A549 (cell line): ENCODE data around the gene TMEM37. TPM values are rescaled to one million over a fixed set of nuclear protein-coding genes. Genes with fewer than 3 reads are reported as not detected.

Source experiments
- ATAC-seq, 2 experiments: fragments of 200-7000 bp in 1 of 2; fragments of >200 bp in 1 of 2; cut with Nextera tagmentation in 1 of 2; cut with Tn5 transposase in 1 of 2; 3 replicates each; pipeline versions ENCODE4 v1.8.0 to v1.9.1; 2018 to 2020; ENCODE audit warnings: mild to moderate bottlenecking in 1 of 2, moderate library complexity in 1 of 2
- CTCF ChIA-PET: fragments of 300-600 bp; sonication (Branson Sonifier 250); formaldehyde crosslinking; extraction: SDS; loops from one replicate; lab custom pipeline; 2021; ENCODE audit warnings: antibody characterized with exemption, inconsistent platforms; lab: Yijun Ruan, JAX
- POLR2A ChIA-PET: fragments of 350-600 bp; formaldehyde crosslinking; extraction: SDS; loops from one replicate; lab custom pipeline; 2021; ENCODE audit warnings: antibody characterized with exemption, inconsistent platforms; lab: Yijun Ruan, JAX
- DNase-seq, 2 experiments: peaks; one replicate each; pipeline versions ENCODE4 v3.0.0 to v3.0.0-alpha.2; 2011 to 2016; ENCODE audit warnings: low read depth in 1 of 2, low spot score in 1 of 2
- FAIRE-seq: peaks from 2 replicates; lab custom pipeline; 2011; peaks lifted over from hg19 to GRCh38; lab: Jason Lieb, UNC
- H3K27ac ChIP-seq, 2 experiments: fragments of >200 bp; sonication (Bioruptor Twin); formaldehyde crosslinking; 3 replicates each; pipeline ENCODE4 v1.5.1; 2016 to 2017
- H3K4me1 ChIP-seq: fragments of >200 bp; sonication (Bioruptor Twin); formaldehyde crosslinking; 3 replicates; pipeline ENCODE4 v1.6.1; 2016
- H3K4me2 ChIP-seq: fragments of >200 bp; sonication (Bioruptor Twin); formaldehyde crosslinking; 3 replicates; pipeline ENCODE4 v1.6.1; 2016
- H3K4me3 ChIP-seq: fragments of >200 bp; sonication (Bioruptor Twin); formaldehyde crosslinking; 3 replicates; pipeline ENCODE4 v1.5.1; 2016
- H3K9me3 ChIP-seq: fragments of >200 bp; sonication (Bioruptor Twin); formaldehyde crosslinking; 3 replicates; pipeline ENCODE4 v1.6.1; 2016
- CBX2 ChIP-seq: fragments of 200-600 bp; sonication (generic); IDR thresholded peaks from 2 replicates; pipeline ENCODE4 v1.6.1; 2016; ENCODE audit warnings: low read depth, mild to moderate bottlenecking, borderline replicate concordance
- CEBPB ChIP-seq, 2 experiments: fragments of >200 bp in 1 of 2; sonication (Bioruptor Twin) in 1 of 2; formaldehyde crosslinking in 1 of 2; IDR thresholded peaks; 2 replicates each; pipeline ENCODE4 v1.6.1; 2012 to 2016
- EHF ChIP-seq: fragments of 250-450 bp; sonication (Bioruptor Pico); IDR thresholded peaks from 2 replicates; pipeline ENCODE4 v1.5.0; 2020; ENCODE audit warnings: mild to moderate bottlenecking
- EP300 ChIP-seq, 2 experiments: fragments of >200 bp; sonication (Bioruptor Twin); formaldehyde crosslinking; IDR thresholded peaks; 2 replicates in 1 of 2; 3 replicates in 1 of 2; pipeline ENCODE4 v1.6.1; 2016 to 2017
- ESRRA ChIP-seq: fragments of 150-350 bp; IDR thresholded peaks from 2 replicates; pipeline ENCODE4 v1.6.1; 2014; ENCODE audit warnings: mild to moderate bottlenecking, low read length, borderline replicate concordance
- FOSL2 ChIP-seq, 2 experiments: fragments of 450-650 bp in 1 of 2; fragments of >200 bp in 1 of 2; sonication (Bioruptor Twin) in 1 of 2; formaldehyde crosslinking; IDR thresholded peaks; 2 replicates each; pipeline versions ENCODE4 v1.5.0 to v1.6.1; 2016 to 2020; ENCODE audit warnings: mild to moderate bottlenecking in 1 of 2, moderate library complexity in 1 of 2
- FOXS1 ChIP-seq: fragments of 250-450 bp; sonication (Bioruptor Pico); IDR thresholded peaks from 2 replicates; pipeline ENCODE4 v1.5.0; 2020; ENCODE audit warnings: mild to moderate bottlenecking, moderate library complexity
- JUNB ChIP-seq: fragments of >200 bp; sonication (Bioruptor Twin); formaldehyde crosslinking; IDR thresholded peaks from 2 replicates; pipeline ENCODE4 v1.6.1; 2016
- KDM1A ChIP-seq: fragments of 200-600 bp; sonication (generic); IDR thresholded peaks from 2 replicates; pipeline ENCODE4 v1.6.1; 2016; ENCODE audit warnings: low read depth, mild to moderate bottlenecking
- KDM5A ChIP-seq: fragments of 200-600 bp; sonication (generic); IDR thresholded peaks from 2 replicates; pipeline ENCODE4 v1.6.1; 2016; ENCODE audit warnings: antibody characterized with exemption, mild to moderate bottlenecking
- NPAS2 ChIP-seq: fragments of 250-450 bp; sonication (Bioruptor Pico); IDR thresholded peaks from 2 replicates; pipeline ENCODE4 v1.8.0; 2022; ENCODE audit warnings: mild to moderate bottlenecking, moderate library complexity, borderline replicate concordance
- ZC3H11A ChIP-seq: fragments of 450-650 bp; IDR thresholded peaks from 2 replicates; pipeline ENCODE4 v1.6.1; 2014; ENCODE audit warnings: antibody characterized with exemption, mild to moderate bottlenecking
- ZFP36 ChIP-seq: fragments of 450-650 bp; IDR thresholded peaks from 2 replicates; pipeline ENCODE4 v1.6.1; 2014; ENCODE audit warnings: borderline replicate concordance; ENCODE audit not compliant: partially characterized antibody
- ZSCAN20 ChIP-seq: fragments of 250-450 bp; sonication (Bioruptor Pico); IDR thresholded peaks from 2 replicates; pipeline ENCODE4 v1.8.0; 2022; ENCODE audit warnings: mild to moderate bottlenecking, moderate library complexity
- WGBS: methylation state at CpG from one replicate; pipeline ENCODE4 v1.1.6; 2017; ENCODE audit errors: missing lambda C conversion rate; 5-methylcytosine and 5-hydroxymethylcytosine counted together
- polyA plus RNA-seq, 4 experiments: library from polyadenylated mRNA; depleted of rRNA in 3 of 4; stranded (reverse); fragments of >200 nt; fragmentation: RNase III in 1 of 4; extraction: RNeasy Plus Mini Kit Qiagen cat#74134 plus additional on column Dnase treatment in 1 of 4; gene quantifications; 2 replicates in 3 of 4; 3 replicates in 1 of 4; pipeline ENCODE4 v1.2.3, GENCODE V29; 2011 to 2017
- TF ChIP-seq, protein P1 (sequence below): IDR thresholded peaks from 2 replicates; pipeline ENCODE4 v1.6.1; 2012
- TF ChIP-seq, protein P2 (sequence below): IDR thresholded peaks from 2 replicates; pipeline ENCODE4 v1.6.1; 2012; ENCODE audit warnings: low read depth, borderline replicate concordance
- TF ChIP-seq, protein P3 (sequence below): fragments of 200-600 bp; sonication (generic); IDR thresholded peaks from 2 replicates; pipeline ENCODE4 v1.6.1; 2016; ENCODE audit warnings: antibody characterized with exemption, mild to moderate bottlenecking, moderate library complexity
- TF ChIP-seq, protein P4 (sequence below): fragments of 250-450 bp; sonication (Bioruptor Pico); IDR thresholded peaks from 2 replicates; pipeline ENCODE4 v1.5.0; 2021; ENCODE audit warnings: mild to moderate bottlenecking, moderate library complexity, borderline replicate concordance

TMEM37 gene
- polyA plus RNA-seq, 2 of the 4 experiments (the other 2 are of a cell fraction), result 5.1 to 7.5 TPM

DNA sequence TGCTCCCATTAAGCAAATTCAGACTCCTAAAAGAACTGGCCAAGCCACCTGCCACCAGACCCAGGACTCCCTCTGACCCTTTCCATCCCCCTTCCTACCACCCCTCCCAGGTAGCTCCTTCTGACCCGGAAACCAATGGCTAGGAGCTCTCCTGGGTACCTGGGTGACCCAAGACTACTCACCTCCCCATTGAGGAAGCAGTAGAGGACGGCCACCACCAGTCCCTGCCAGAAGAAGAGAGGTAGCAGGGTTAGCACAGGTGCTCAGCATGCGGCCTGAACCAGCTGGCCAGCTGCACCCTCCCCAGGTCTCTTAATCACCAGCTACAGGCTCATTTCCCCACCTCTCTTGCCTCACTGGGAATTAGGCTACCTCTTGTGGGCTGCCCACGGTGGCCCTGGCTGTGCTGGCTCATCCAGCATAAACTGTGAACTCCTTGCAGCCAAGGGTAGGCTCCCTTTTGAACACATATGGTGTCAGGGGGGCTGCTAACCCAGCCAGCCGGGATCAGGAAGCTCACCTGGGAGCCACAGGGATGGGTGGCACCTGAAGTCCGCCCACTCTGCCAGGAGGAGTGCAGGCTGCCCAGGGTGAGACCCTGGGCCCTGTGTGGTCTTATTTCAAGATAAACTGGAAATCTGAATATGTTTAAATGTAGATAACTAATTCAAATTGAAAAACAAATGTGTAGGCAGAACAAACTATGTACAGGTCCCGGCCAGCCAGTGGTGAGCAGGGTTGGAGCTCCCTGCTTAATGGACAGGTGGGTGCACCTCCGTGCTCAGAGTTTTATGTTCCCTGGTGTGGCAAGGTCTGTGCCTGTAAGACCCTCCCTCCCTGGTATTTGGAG is 9.9 kb downstream of the TMEM37 start:
- CTCF ChIA-PET, result interaction anchor here (0.5 to 2.6 kb wide), 6 partner anchors 10 to 34 kb away, joined by 3 to 12 read pairs (median 3); no protein-coding TSS in a partner anchor
- POLR2A ChIA-PET, result interaction anchor here (1.4 kb wide), 1 partner anchor 10 kb away, joined by 3 read pairs; the partner anchor contains the start of gene TMEM37

DNA sequence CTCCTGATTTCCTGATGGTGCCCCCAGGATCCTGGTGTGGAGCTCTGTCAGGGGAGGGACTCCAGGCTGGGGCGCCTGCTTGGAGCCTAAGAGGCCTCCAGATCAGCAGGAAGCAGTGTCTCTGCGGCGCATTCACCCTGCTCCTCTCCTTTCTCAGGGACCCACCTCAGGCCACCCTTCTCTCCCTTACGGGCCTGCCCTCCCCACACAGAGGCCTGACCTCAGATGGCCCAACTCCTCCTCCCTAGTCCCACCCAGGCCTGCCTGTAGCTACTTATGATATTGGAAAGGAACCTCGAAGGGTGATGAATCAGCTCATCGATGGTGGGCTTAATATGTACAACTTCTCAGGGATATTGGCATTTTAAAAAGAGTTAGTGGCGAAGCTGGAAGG is 10.6 kb downstream of the TMEM37 start:
- WGBS, result 71% methylated on average over 7 of the region's 7 CpGs
- Histone ChIP-seq H3K4me2 (no peak overlapping the region), H3K4me3 (no peak overlapping the region), H3K4me1 (peaks cover 12% of the 10 kb centered on the region), H3K27ac (no peak overlapping the region), H3K9me3 (no peaks in the 10 kb centered on the region)
- DNase-seq (no peak), ATAC-seq (no peak; a peak in 2 of 6 replicates), FAIRE-seq (no peak)
- CTCF ChIA-PET, result interaction anchor here (0.5 to 2.6 kb wide), 6 partner anchors 10 to 34 kb away, joined by 3 to 12 read pairs (median 3); no protein-coding TSS in a partner anchor
- POLR2A ChIA-PET, result interaction anchor here (1.4 kb wide), 1 partner anchor 11 kb away, joined by 3 read pairs; the partner anchor contains the start of gene TMEM37
- TF ChIP-seq ZFP36 (no peak), ZSCAN20 (CRISPR knock-in tag) (no peak), FOXS1 (CRISPR knock-in tag) (no peak), FOSL2 (IDR thresholded peaks at IDR 0.05) (no peak), FOSL2 (CRISPR knock-in tag; IDR thresholded peaks at IDR 0.05) (no peak), ESRRA (no peak), ZC3H11A (no peak), NPAS2 (CRISPR knock-in tag) (no peak), KDM5A (no peak), EP300 (IDR thresholded peaks at IDR 0.05) (no peak), JUNB (no peak), CBX2 (no peak)
- TF ChIP-seq, protein P1, sequence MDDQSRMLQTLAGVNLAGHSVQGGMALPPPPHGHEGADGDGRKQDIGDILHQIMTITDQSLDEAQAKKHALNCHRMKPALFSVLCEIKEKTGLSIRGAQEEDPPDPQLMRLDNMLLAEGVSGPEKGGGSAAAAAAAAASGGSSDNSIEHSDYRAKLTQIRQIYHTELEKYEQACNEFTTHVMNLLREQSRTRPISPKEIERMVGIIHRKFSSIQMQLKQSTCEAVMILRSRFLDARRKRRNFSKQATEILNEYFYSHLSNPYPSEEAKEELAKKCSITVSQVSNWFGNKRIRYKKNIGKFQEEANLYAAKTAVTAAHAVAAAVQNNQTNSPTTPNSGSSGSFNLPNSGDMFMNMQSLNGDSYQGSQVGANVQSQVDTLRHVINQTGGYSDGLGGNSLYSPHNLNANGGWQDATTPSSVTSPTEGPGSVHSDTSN, result no peak
- TF ChIP-seq, protein P2, sequence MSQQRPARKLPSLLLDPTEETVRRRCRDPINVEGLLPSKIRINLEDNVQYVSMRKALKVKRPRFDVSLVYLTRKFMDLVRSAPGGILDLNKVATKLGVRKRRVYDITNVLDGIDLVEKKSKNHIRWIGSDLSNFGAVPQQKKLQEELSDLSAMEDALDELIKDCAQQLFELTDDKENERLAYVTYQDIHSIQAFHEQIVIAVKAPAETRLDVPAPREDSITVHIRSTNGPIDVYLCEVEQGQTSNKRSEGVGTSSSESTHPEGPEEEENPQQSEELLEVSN, result no peak
- TF ChIP-seq, protein P3, sequence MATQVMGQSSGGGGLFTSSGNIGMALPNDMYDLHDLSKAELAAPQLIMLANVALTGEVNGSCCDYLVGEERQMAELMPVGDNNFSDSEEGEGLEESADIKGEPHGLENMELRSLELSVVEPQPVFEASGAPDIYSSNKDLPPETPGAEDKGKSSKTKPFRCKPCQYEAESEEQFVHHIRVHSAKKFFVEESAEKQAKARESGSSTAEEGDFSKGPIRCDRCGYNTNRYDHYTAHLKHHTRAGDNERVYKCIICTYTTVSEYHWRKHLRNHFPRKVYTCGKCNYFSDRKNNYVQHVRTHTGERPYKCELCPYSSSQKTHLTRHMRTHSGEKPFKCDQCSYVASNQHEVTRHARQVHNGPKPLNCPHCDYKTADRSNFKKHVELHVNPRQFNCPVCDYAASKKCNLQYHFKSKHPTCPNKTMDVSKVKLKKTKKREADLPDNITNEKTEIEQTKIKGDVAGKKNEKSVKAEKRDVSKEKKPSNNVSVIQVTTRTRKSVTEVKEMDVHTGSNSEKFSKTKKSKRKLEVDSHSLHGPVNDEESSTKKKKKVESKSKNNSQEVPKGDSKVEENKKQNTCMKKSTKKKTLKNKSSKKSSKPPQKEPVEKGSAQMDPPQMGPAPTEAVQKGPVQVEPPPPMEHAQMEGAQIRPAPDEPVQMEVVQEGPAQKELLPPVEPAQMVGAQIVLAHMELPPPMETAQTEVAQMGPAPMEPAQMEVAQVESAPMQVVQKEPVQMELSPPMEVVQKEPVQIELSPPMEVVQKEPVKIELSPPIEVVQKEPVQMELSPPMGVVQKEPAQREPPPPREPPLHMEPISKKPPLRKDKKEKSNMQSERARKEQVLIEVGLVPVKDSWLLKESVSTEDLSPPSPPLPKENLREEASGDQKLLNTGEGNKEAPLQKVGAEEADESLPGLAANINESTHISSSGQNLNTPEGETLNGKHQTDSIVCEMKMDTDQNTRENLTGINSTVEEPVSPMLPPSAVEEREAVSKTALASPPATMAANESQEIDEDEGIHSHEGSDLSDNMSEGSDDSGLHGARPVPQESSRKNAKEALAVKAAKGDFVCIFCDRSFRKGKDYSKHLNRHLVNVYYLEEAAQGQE, result no peak
- TF ChIP-seq, protein P4, sequence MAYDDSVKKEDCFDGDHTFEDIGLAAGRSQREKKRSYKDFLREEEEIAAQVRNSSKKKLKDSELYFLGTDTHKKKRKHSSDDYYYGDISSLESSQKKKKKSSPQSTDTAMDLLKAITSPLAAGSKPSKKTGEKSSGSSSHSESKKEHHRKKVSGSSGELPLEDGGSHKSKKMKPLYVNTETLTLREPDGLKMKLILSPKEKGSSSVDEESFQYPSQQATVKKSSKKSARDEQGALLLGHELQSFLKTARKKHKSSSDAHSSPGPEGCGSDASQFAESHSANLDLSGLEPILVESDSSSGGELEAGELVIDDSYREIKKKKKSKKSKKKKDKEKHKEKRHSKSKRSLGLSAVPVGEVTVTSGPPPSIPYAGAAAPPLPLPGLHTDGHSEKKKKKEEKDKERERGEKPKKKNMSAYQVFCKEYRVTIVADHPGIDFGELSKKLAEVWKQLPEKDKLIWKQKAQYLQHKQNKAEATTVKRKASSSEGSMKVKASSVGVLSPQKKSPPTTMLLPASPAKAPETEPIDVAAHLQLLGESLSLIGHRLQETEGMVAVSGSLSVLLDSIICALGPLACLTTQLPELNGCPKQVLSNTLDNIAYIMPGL, result no peak

More for the DNA sequence above, 9.9 kb downstream of the TMEM37 start:
- ATAC-seq (peak in 1 of 2 experiments; percentile 23; a peak in 2 of 6 replicates), FAIRE-seq (no peak), DNase-seq (no peak)
- TF ChIP-seq FOXS1 (CRISPR knock-in tag) (no peak), JUNB (no peak), KDM1A (no peak), EHF (CRISPR knock-in tag) (no peak), CEBPB (IDR thresholded peaks at IDR 0.05) (no peak)
- Histone ChIP-seq H3K27ac (no peak overlapping the region), H3K4me1 (peaks cover 12% of the 10 kb centered on the region), H3K4me2 (no peak overlapping the region), H3K9me3 (no peaks in the 10 kb centered on the region), H3K4me3 (no peak overlapping the region)
- WGBS, result 81% methylated on average over 6 of the region's 8 CpGs
